Breast epithelium (tissue), 4 donors: ENCODE results near the gene APC2. TPM values are rescaled to one million over a fixed set of nuclear protein-coding genes. Genes with fewer than 3 reads are reported as not detected.
A peak's percentile ranks its signal among the peaks of the same experiment; 100 is the strongest.

Experiments
- DNase-seq, 2 donors: peaks; one replicate each; pipeline ENCODE4 v3.0.0-alpha.2; 2019; ENCODE audit warnings: low spot score in 2 of 2
- H3K27ac ChIP-seq, 2 donors: fragments of 200-600 bp; sonication (generic) in 1 of 2; one replicate each; pipeline ENCODE4 v1.5.1; 2016 to 2019; ENCODE audit warnings: mild to moderate bottlenecking in 1 of 2
- H3K27me3 ChIP-seq, 2 donors: fragments of 200-600 bp; sonication (generic) in 1 of 2; one replicate each; pipeline versions ENCODE4 v1.5.1 to v1.6.0; 2017 to 2019; ENCODE audit warnings: control low read depth in 1 of 2, mild to moderate bottlenecking in 1 of 2
- H3K36me3 ChIP-seq: fragments of 200-600 bp; one replicate; pipeline ENCODE4 v1.5.1; 2019
- H3K4me1 ChIP-seq, 2 donors: fragments of 200-600 bp; sonication (generic); one replicate each; pipeline ENCODE4 v1.5.1; 2016 to 2019; ENCODE audit warnings: control low read depth in 1 of 2
- H3K4me3 ChIP-seq, 3 donors: fragments of 200-600 bp; sonication (generic); 1 replicate in 2 of 3; 2 replicates in 1 of 3; pipeline ENCODE4 v1.5.1; 2016 to 2019; ENCODE audit warnings: mild to moderate bottlenecking in 3 of 3, moderate library complexity in 2 of 3
- H3K9me3 ChIP-seq, 2 donors: fragments of 200-600 bp; sonication (generic) in 1 of 2; one replicate each; pipeline ENCODE4 v1.5.1; 2016 to 2019; ENCODE audit warnings: control low read depth in 1 of 2
- CTCF ChIP-seq, 3 donors: fragments of 450-650 bp; IDR thresholded peaks; one replicate each; pipeline ENCODE4 v1.5.1; 2016 to 2017; ENCODE audit warnings: antibody characterized with exemption in 3 of 3, mild to moderate bottlenecking in 3 of 3, moderate library complexity in 3 of 3
- POLR2A ChIP-seq: fragments of 450-650 bp; IDR thresholded peaks from one replicate; pipeline ENCODE4 v1.6.1; 2016; ENCODE audit warnings: antibody characterized with exemption, mild to moderate bottlenecking, moderate library complexity
- POLR2AphosphoS5 ChIP-seq, 3 donors: sonication (generic); formaldehyde crosslinking; IDR thresholded peaks; one replicate each; pipeline ENCODE4 v1.6.1; 2017; ENCODE audit warnings: antibody characterized with exemption in 3 of 3
- intact Hi-C: fragments of 100-400 bp; cut with DNase I; formaldehyde crosslinking; loops from one replicate; pipeline ENCODE4 v1.15.1; 2023; ENCODE audit warnings: low total_unique reads
- total RNA-seq, 3 donors: library from RNA; depleted of rRNA; stranded (reverse); fragments of >200 nt; gene quantifications; one replicate each; pipeline ENCODE4 v1.1.0, GENCODE V29; 2016

The APC2 gene
- total RNA-seq, 3 donors from 2014 or later = under 0.01 to 0.29 (median 0.16) TPM

- Histone ChIP-seq H3K36me3 (peaks cover 8% of the 10 kb centered on the region), H3K4me3 (no peak overlapping the region), H3K9me3 (no peaks in the 10 kb centered on the region), H3K27ac (no peak overlapping the region), H3K27me3 (peaks cover 14 to 16% of the 10 kb centered on the region in 2 donors), H3K4me1 (peaks cover 11 to 22% of the 10 kb centered on the region in 2 donors)
- TF ChIP-seq POLR2AphosphoS5 (IDR thresholded peaks at IDR 0.05) (no peak), CTCF (IDR thresholded peaks at IDR 0.05) (no peak), POLR2A (no peak)
- no peak for DNase-seq
- intact Hi-C loops = loop anchor here (10.0 kb wide), 1 partner anchor 167 kb away; the partner anchor contains the start of gene FAM174C
These were observed 8.1 kb upstream of the APC2 start for GRCh38 chr19:1441677-1442438.

GRCh38 chr19:1445185-1445931, 4.6 kb upstream of the APC2 start:
- TF ChIP-seq POLR2AphosphoS5 (IDR thresholded peaks at IDR 0.05) (no peak), POLR2A (no peak), CTCF (IDR thresholded peaks at IDR 0.05) (peak; percentile 35 to 87 (median 48))
- H3K27ac ChIP-seq = no peak overlapping the region
- peak in 1 of 2 donors; percentile 64 for DNase-seq
- no peaks in the 10 kb centered on the region for H3K9me3 ChIP-seq
- H3K4me1 ChIP-seq = peaks cover 5 to 8% of the 10 kb centered on the region in 2 donors
- peaks cover 33 to 47% of the 10 kb centered on the region in 2 donors for H3K27me3 ChIP-seq
- H3K4me3 ChIP-seq = peak overlapping the region; percentile 20 to 66 (median 46)
- intact Hi-C loops = loop anchor here (10.0 kb wide), 1 partner anchor 171 kb away; the partner anchor contains the start of gene FAM174C
- H3K36me3 ChIP-seq = peaks cover 8% of the 10 kb centered on the region

GRCh38 chr19:1445932-1446712, 3.8 kb upstream of the APC2 start:
- TF ChIP-seq CTCF (IDR thresholded peaks at IDR 0.05) (no peak), POLR2A (no peak), POLR2AphosphoS5 (IDR thresholded peaks at IDR 0.05) (no peak)
- intact Hi-C loops = loop anchor here (10.0 kb wide), 1 partner anchor 171 kb away; the partner anchor contains the start of gene FAM174C
- H3K4me1 ChIP-seq = peaks cover 5 to 8% of the 10 kb centered on the region in 2 donors
- peak overlapping the region in 2 of 3 donors; percentile 46 to 66 for H3K4me3 ChIP-seq
- H3K36me3 ChIP-seq = peaks cover under 1% of the 10 kb centered on the region
- peaks cover 37 to 55% of the 10 kb centered on the region in 2 donors for H3K27me3 ChIP-seq
- DNase-seq = no peak
- H3K9me3 ChIP-seq = no peaks in the 10 kb centered on the region
- no peak overlapping the region for H3K27ac ChIP-seq

- Histone ChIP-seq H3K27me3 (peaks cover 37 to 63% of the 10 kb centered on the region in 2 donors), H3K27ac (no peak overlapping the region), H3K4me3 (peak overlapping the region in 2 of 3 donors; percentile 46 to 66), H3K4me1 (peaks cover 5 to 8% of the 10 kb centered on the region in 2 donors), H3K9me3 (no peaks in the 10 kb centered on the region), H3K36me3 (no peaks in the 10 kb centered on the region)
- DNase-seq = no peak
- TF ChIP-seq CTCF (IDR thresholded peaks at IDR 0.05) = no peak
- no peak for TF ChIP-seq POLR2AphosphoS5 (IDR thresholded peaks at IDR 0.05)
- TF ChIP-seq POLR2A = no peak
- intact Hi-C loops = loop anchor here (10.0 kb wide), 1 partner anchor 172 kb away; the partner anchor contains the start of gene FAM174C
These were observed 3.0 kb upstream of the APC2 start for GRCh38 chr19:1446713-1447481.
